Transverse colon (tissue), 4 donors: ENCODE measurements around the gene MED12L. TPM values are rescaled to one million over a fixed set of nuclear protein-coding genes. Genes with fewer than 3 reads are reported as not detected.

Experiments used
- DNase-seq: peaks from one replicate; pipeline ENCODE4 v3.0.0-alpha.2; 2019
- H3K27ac ChIP-seq, 4 donors: fragments of 200-600 bp; sonication (generic); 2 replicates each; pipeline ENCODE4 v1.5.1; 2016 to 2018; ENCODE audit warnings: inconsistent platforms in 4 of 4
- H3K27me3 ChIP-seq: fragments of 200-600 bp; sonication (generic); 2 replicates; pipeline ENCODE4 v1.5.1; 2017; ENCODE audit warnings: inconsistent platforms
- H3K36me3 ChIP-seq, 4 donors: fragments of 200-600 bp; sonication (generic); 2 replicates each; pipeline ENCODE4 v1.5.1; 2017 to 2019; ENCODE audit warnings: inconsistent platforms in 4 of 4
- H3K4me1 ChIP-seq, 4 donors: fragments of 200-600 bp; sonication (generic); 2 replicates each; pipeline ENCODE4 v1.5.1; 2017 to 2020; ENCODE audit warnings: inconsistent platforms in 4 of 4
- H3K4me3 ChIP-seq, 4 donors: fragments of 200-600 bp; sonication (generic); 1 replicate in 1 of 4; 2 replicates in 3 of 4; pipeline versions ENCODE4 v1.5.1 to v1.6.1; 2017 to 2019; ENCODE audit warnings: inconsistent platforms in 4 of 4
- H3K9me3 ChIP-seq, 2 donors: fragments of 200-600 bp; sonication (generic); 2 replicates each; pipeline ENCODE4 v1.5.1; 2017 to 2019; ENCODE audit warnings: inconsistent platforms in 2 of 2
- CTCF ChIP-seq, 5 experiments: fragments of 200-600 bp in 3 of 5; fragments of 450-650 bp in 2 of 5; sonication (generic) in 3 of 5; IDR thresholded peaks; 1 replicate in 2 of 5; 2 replicates in 3 of 5; pipeline ENCODE4 v1.5.1; 2016 to 2017; ENCODE audit warnings: antibody characterized with exemption in 5 of 5, inconsistent platforms in 3 of 5, mild to moderate bottlenecking in 2 of 5, moderate library complexity in 1 of 5
- EP300 ChIP-seq: sonication (generic); formaldehyde crosslinking; IDR thresholded peaks from one replicate; pipeline ENCODE4 v1.6.1; 2017; ENCODE audit warnings: antibody characterized with exemption, low read depth
- POLR2A ChIP-seq: fragments of 450-650 bp; IDR thresholded peaks from one replicate; pipeline ENCODE4 v1.6.1; 2016; ENCODE audit warnings: antibody characterized with exemption, mild to moderate bottlenecking, moderate library complexity
- POLR2AphosphoS5 ChIP-seq, 3 donors: sonication (generic); formaldehyde crosslinking; IDR thresholded peaks; one replicate each; pipeline ENCODE4 v1.6.1; 2016; ENCODE audit warnings: antibody characterized with exemption in 3 of 3
- WGBS, 2 donors: methylation state at CpG; one replicate each; pipeline ENCODE4 v1.1.5; 2018; ENCODE audit warnings: low coverage in 1 of 2; 5-methylcytosine and 5-hydroxymethylcytosine counted together
- in situ Hi-C, 4 donors: fragments of 200-750 bp; cut with MboI; loops; one replicate each; pipeline versions ENCODE4 v1.15.0 to v1.15.1; 2017; ENCODE audit warnings: low sequenced_read_pairs in 3 of 4, low pct_ligation_motif_present in 1 of 4, low pct_unique_long_range_greater_than_20kb in 1 of 4
- intact Hi-C: fragments of 100-400 bp; cut with DNase I; formaldehyde crosslinking; loops from one replicate; pipeline ENCODE4 v1.15.1; 2023; ENCODE audit warnings: low total_unique reads
- total RNA-seq, 4 donors: library from RNA; depleted of rRNA; stranded (reverse); fragments of >200 nt; gene quantifications; one replicate each; pipeline ENCODE4 v1.1.0, GENCODE V29; 2016

MED12L gene
- total RNA-seq, 4 donors from 2014 or later: under 0.01 to 8.6 (median 0.64) TPM

DNA sequence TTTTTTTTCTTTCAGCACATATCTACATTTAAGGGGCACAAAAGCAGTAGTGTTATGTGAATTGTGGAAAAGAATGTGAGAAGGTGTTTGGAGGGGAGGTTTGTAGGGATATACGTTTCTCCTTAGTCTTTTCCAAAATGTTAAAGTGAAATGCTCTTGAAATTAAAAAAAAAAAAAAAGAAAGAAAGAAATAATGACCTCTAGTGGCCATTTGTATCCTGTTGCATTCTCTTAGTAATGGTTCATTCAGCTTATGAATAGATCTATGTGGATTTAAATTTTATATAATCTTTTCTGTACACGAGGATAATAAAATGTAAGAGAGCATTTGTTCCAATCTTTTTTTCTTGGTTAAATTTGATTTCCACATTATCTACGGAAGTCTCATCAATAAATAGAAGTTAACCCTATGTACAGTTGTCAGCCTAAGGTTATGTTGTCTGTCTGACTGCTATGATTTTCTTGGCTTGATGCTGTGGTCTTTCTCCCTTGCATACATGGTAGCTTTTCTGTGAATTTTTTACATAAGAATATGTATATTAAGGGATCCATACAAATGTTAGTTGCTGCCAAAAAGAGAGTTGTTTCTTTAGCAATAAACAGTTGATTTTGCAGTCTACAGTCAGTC is 242.2 kb downstream of the MED12L start:
- 10 to 16% methylated on average over 3 of the region's 3 CpGs for WGBS, 2 donors
- Histone ChIP-seq H3K36me3 (no peaks in the 10 kb centered on the region), H3K4me1 (peaks cover 0 to 6% (median 0%) of the 10 kb centered on the region in 4 donors), H3K27ac (peak overlapping the region in 1 of 4 donors; percentile 14), H3K4me3 (peak overlapping the region in 1 of 4 donors; percentile 13), H3K9me3 (no peaks in the 10 kb centered on the region), H3K27me3 (no peaks in the 10 kb centered on the region)
- DNase-seq: no peak
- in situ Hi-C loops: no loop called here
- intact Hi-C loops: loop anchor here (5.0 kb wide), 1 partner anchor 100 kb away; no protein-coding TSS in a partner anchor
- peak; percentile 38 to 70 (median 62) for TF ChIP-seq CTCF (IDR thresholded peaks at IDR 0.05)
- TF ChIP-seq EP300: no peak
- TF ChIP-seq POLR2AphosphoS5 (IDR thresholded peaks at IDR 0.05): no peak

GRCh38 chr3:151328298-151328995 is 243.0 kb downstream of the MED12L start:
- H3K27ac ChIP-seq: peak overlapping the region in 2 of 4 donors; percentile 14 to 17
- H3K4me3 ChIP-seq: peak overlapping the region in 1 of 4 donors; percentile 13
- no peaks in the 10 kb centered on the region for H3K36me3 ChIP-seq
- H3K9me3 ChIP-seq: no peaks in the 10 kb centered on the region
- peaks cover 0 to 6% (median 0%) of the 10 kb centered on the region in 4 donors for H3K4me1 ChIP-seq
- DNase-seq: no peak
- intact Hi-C loops: loop anchor here (5.0 kb wide), 1 partner anchor 101 kb away; no protein-coding TSS in a partner anchor
- 31 to 38% methylated on average over 9 to 10 of the region's 10 CpGs for WGBS, 2 donors
- no peaks in the 10 kb centered on the region for H3K27me3 ChIP-seq
- TF ChIP-seq CTCF (IDR thresholded peaks at IDR 0.05) (no peak), POLR2A (no peak), EP300 (no peak), POLR2AphosphoS5 (IDR thresholded peaks at IDR 0.05) (no peak)
- in situ Hi-C loops: no loop called here

DNA sequence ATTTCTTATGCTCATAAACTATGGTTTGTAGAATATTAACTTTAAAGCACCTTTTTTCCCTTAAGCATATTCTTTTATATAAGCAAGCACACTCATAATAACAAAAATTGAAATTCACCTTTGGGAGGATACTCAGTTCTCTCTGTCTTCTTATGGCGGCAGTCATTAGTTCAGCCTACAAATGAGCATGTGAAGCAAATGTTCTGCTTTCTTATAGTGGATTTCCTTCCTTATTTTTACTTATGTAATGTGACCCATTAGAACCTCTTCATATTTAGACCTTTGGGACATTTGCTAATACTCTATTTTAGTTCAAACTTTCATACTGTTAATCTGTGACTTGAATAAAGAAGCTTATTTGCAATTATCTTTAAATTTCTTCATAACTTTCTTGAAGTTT is 243.9 kb downstream of the MED12L start, which contains the start of gene P2RY13:
P2RY13 (minus strand) TSS at position 187 of the 400 bp plus-strand sequence; CDS start at position 166, 21 bp downstream.
- TF ChIP-seq POLR2AphosphoS5 (IDR thresholded peaks at IDR 0.05) (peak; percentile 13 to 44 (median 34)), EP300 (no peak)
- H3K27ac ChIP-seq: peak within 1 kb of the TSS in 2 of 4 donors; percentile 14 to 17
- in situ Hi-C loops: no loop called here
- WGBS, 2 donors: 85 to 92% methylated on average over 1 of the region's 1 CpG
- DNase-seq: no peak
- no peaks in the 10 kb centered on the region for H3K27me3 ChIP-seq
- H3K4me1 ChIP-seq: peaks cover 0 to 6% (median 0%) of the 10 kb centered on the region in 4 donors
- no peaks in the 10 kb centered on the region for H3K36me3 ChIP-seq
- intact Hi-C loops: loop anchor here (5.0 kb wide), 1 partner anchor 102 kb away; no protein-coding TSS in a partner anchor
- peak within 1 kb of the TSS in 1 of 4 donors; percentile 13 for H3K4me3 ChIP-seq
- no peaks in the 10 kb centered on the region for H3K9me3 ChIP-seq

DNA sequence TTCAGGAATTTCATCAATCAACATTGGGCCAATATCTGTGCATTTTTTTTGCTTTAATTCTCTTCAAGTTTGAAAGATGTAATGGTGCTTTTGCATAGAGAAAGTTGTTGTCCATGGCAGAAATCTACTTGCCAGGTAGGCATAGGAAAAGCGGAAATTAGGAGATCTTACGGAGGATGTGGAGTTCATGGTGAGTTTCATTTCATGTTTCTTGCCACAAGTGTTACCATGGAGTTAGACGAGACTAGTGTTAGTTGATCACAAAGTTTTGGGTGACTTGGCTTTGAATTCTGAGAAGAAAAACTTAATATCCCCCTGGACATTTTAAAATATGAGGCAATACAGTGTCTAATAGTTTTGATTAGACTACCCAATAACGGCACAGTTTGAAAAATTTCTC is 244.9 kb downstream of the MED12L start:
- no peak overlapping the region for H3K27ac ChIP-seq
- H3K27me3 ChIP-seq: no peaks in the 10 kb centered on the region
- no peaks in the 10 kb centered on the region for H3K36me3 ChIP-seq
- WGBS, 2 donors: 54 to 87% methylated on average over 4 of the region's 4 CpGs
- TF ChIP-seq CTCF (IDR thresholded peaks at IDR 0.05): no peak
- TF ChIP-seq EP300: no peak
- H3K4me3 ChIP-seq: no peak overlapping the region
- in situ Hi-C loops: no loop called here
- peaks cover 0 to 6% (median 0%) of the 10 kb centered on the region in 4 donors for H3K4me1 ChIP-seq
- DNase-seq: no peak
- intact Hi-C loops: no loop called here
- no peaks in the 10 kb centered on the region for H3K9me3 ChIP-seq
